GM12878 (cell line): ENCODE results near the gene LRBA. TPM values are rescaled to one million over a fixed set of nuclear protein-coding genes. Genes with fewer than 3 reads are reported as not detected.

Source experiments
- ATF7 ChIP-seq: fragments of 450-650 bp; IDR thresholded peaks from 2 replicates; pipeline ENCODE4 v1.6.1; 2016; ENCODE audit warnings: low read depth, mild to moderate bottlenecking
- CHD2 ChIP-seq: IDR thresholded peaks from 2 replicates; pipeline ENCODE4 v1.6.1; 2011; ENCODE audit warnings: low read depth, low read length, improper control_type of control experiment, borderline replicate concordance
- HDGF ChIP-seq: fragments of 450-650 bp; IDR thresholded peaks from 2 replicates; pipeline ENCODE4 v1.6.1; 2016; ENCODE audit warnings: antibody characterized with exemption
- MEF2A ChIP-seq: IDR thresholded peaks from 2 replicates; pipeline ENCODE4 v1.6.1; 2011; ENCODE audit warnings: low read depth, mild to moderate bottlenecking, low read length, moderate library complexity; ENCODE audit not compliant: insufficient read depth
- MTA3 ChIP-seq: IDR thresholded peaks from 2 replicates; pipeline ENCODE4 v1.6.1; 2012; ENCODE audit warnings: low read length, inconsistent platforms, borderline replicate concordance
- NR2C2 ChIP-seq: IDR thresholded peaks from 2 replicates; pipeline ENCODE4 v1.6.1; 2011; ENCODE audit warnings: borderline replicate concordance, low read depth; ENCODE audit not compliant: control insufficient read depth, insufficient read length
- PKNOX1 ChIP-seq: fragments of 450-650 bp; IDR thresholded peaks from 2 replicates; pipeline ENCODE4 v1.6.1; 2016; ENCODE audit warnings: mild to moderate bottlenecking
- SPI1 ChIP-seq: IDR thresholded peaks from 2 replicates; pipeline ENCODE4 v1.6.1; 2011; ENCODE audit warnings: low read depth, mild to moderate bottlenecking, low read length, moderate library complexity, borderline replicate concordance; ENCODE audit not compliant: insufficient read depth
- TARDBP ChIP-seq: IDR thresholded peaks from 2 replicates; pipeline ENCODE4 v1.6.1; 2016; ENCODE audit warnings: borderline replicate concordance
- YY1 ChIP-seq: IDR thresholded peaks from 2 replicates; pipeline ENCODE4 v1.6.1; 2011; ENCODE audit warnings: low read depth, mild to moderate bottlenecking, low read length
- ZNF384 ChIP-seq: IDR thresholded peaks from 2 replicates; pipeline ENCODE4 v1.6.1; 2012; ENCODE audit warnings: low read depth, mild to moderate bottlenecking, low read length, improper control_type of control experiment, borderline replicate concordance
- polyA plus RNA-seq, 11 experiments: library from polyadenylated mRNA; depleted of rRNA in 4 of 11; unstranded in 6 of 11; stranded (reverse) in 5 of 11; fragments of >200 nt; fragmentation: Nextera tagmentation in 4 of 11; fragmentation: Illumina TruSeq in 1 of 11; extraction: Ambion mirVana in 4 of 11; extraction: Trizol in 1 of 11; gene quantifications; 1 replicate in 1 of 11; 2 replicates in 10 of 11; pipeline versions ENCODE4 v1.2.1 to v1.2.3, GENCODE V29; 2011 to 2016; ENCODE audit warnings: inconsistent platforms in 2 of 11, missing spikeins in 2 of 11, low read depth in 1 of 11
- total RNA-seq, 4 experiments: library from RNA; depleted of rRNA in 3 of 4; stranded (reverse); fragments of >200 nt in 3 of 4; fragmentation: Illumina TruSeq in 1 of 4; extraction: Trizol in 1 of 4; gene quantifications; 2 replicates each; pipeline versions ENCODE4 v1.2.1 to v1.2.3, GENCODE V29; 2013 to 2021
- TF ChIP-seq, protein P1 (sequence below): IDR thresholded peaks from 2 replicates; pipeline ENCODE4 v1.6.1; 2012; ENCODE audit warnings: low read length, inconsistent platforms

The LRBA gene
- total and polyA plus RNA-seq, 10 of the 15 experiments (the other 5 are each of a cell fraction or from before 2014, with no cell fraction given), result 20.3 to 93.4 (median 55.0) TPM

DNA sequence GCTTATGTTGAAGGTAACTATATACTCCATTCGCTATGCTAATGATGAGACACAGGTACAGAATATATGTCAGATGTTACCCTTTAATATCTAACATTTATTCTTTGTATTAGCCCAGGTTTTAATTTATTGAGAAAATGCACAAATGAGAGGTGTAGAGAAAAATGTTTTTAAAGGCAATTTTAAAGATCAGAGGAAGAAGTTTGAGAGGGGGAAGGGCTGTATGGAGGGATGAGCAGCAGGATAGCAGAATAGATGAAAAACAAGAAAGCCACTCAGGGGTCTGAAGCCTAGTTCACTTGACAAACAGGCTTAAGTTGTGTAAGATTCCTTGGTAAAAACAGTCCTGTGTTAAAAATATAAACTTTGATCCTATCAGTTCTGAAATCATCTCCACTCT, 429.5 kb downstream of the LRBA start (continued):
- TF ChIP-seq CHD2 (no peak), MTA3 (no peak), ATF7 (no peak), TARDBP (no peak), ZNF384 (no peak), MEF2A (no peak), PKNOX1 (no peak), HDGF (no peak), NR2C2 (no peak), SPI1 (no peak), YY1 (no peak)
- TF ChIP-seq, protein P1, sequence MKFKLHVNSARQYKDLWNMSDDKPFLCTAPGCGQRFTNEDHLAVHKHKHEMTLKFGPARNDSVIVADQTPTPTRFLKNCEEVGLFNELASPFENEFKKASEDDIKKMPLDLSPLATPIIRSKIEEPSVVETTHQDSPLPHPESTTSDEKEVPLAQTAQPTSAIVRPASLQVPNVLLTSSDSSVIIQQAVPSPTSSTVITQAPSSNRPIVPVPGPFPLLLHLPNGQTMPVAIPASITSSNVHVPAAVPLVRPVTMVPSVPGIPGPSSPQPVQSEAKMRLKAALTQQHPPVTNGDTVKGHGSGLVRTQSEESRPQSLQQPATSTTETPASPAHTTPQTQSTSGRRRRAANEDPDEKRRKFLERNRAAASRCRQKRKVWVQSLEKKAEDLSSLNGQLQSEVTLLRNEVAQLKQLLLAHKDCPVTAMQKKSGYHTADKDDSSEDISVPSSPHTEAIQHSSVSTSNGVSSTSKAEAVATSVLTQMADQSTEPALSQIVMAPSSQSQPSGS, result no peak
